Measurements from ENCODE around the gene RPH3AL.
"Not testable (repeated sequence)": the region's sequence is repeated elsewhere in the genome, so short reads cannot be mapped to it uniquely, and the experiment has no call there.

The RPH3AL gene

GRCh38 chr17:282000-282911, 70.4 kb downstream of the RPH3AL start:
- DNase-seq (ENCODE audit: low read depth) = no peak

- no peak for DNase-seq (ENCODE audit: low read depth)
These were observed 71.1 kb downstream of the RPH3AL start for GRCh38 chr17:281365-281999.

GRCh38 chr17:280901-281300, 71.7 kb downstream of the RPH3AL start:
- no peak for DNase-seq (ENCODE audit: low read depth)

GRCh38 chr17:280216-280615, 72.4 kb downstream of the RPH3AL start:
- no peak for DNase-seq (ENCODE audit: low read depth)

GRCh38 chr17:279776-280175, 72.8 kb downstream of the RPH3AL start:
- no peak for DNase-seq (ENCODE audit: low read depth)

- DNase-seq (ENCODE audit: low read depth) = no peak
These were observed 73.3 kb downstream of the RPH3AL start for GRCh38 chr17:279331-279730.

DNA sequence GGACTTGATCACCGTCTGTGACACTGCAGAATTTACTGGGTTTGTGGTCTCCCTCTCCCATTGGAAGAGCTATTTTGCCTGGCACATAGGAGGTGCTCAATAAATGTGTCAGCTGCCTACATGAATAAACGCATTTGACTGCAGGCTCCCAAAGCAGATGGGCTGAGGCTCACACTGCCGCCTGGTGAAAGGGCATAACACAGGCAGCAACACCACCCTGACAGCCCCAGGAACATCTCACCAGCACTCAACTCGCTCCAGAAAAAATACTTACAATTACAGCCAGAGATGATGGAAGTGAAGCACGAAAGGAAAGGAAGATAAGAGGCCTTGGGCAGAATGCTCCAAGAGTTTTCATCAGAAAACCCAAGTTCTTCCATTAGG, 73.9 kb downstream of the RPH3AL start:
- DNase-seq (ENCODE audit: low read depth) = no peak

DNA sequence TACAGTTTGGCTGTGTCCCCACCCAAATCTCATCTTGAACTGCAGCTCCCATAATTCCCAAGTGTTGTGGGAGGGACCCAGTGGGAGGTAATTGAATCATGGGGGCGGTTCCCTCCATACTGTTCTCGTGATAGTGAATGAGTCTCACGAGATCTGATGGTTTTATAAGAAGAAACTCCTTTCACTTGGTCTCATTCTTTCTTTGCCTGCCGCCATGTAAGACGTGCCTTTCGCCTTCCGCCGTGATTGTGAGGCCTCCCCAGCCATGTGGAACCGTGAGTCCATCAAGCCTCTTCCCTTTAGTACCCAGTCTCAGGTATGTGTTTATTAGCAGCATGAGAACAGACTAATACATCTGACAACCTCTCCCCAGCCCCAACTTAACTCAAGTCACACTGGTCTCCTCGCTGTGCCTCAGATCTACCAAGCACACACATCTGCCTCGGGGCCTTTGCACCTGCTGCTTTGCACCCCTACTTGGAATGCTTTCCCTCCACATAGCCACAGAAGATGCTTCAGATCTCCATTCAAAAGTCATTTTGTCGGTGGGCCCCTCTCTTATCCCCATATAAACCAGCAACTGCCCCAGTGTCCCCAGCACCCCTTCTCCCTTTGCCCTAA, 74.4 kb downstream of the RPH3AL start:
- DNase-seq (ENCODE audit: low read depth) = no peak

DNA sequence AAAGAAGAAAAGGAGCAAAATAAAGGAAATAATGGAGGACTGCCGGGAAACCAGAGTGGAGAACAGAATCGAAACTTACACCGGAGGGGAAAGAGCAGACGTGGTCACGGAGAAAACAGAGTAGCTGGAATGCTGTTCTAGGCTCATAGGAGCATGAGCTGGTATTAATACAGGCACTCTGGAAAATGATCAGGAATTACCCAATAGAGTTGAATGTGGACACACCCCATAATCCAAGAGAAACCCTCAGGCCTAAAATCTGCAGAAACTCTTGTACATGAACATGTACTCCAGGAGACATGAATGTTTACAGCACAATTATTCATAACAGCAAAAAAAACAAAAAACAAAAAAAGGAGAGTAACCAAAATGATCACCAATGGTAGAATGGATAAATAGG, 77.7 kb downstream of the RPH3AL start:
- DNase-seq (ENCODE audit: low read depth) = no peak

- DNase-seq (ENCODE audit: low read depth) = no peak
These were observed 78.4 kb downstream of the RPH3AL start for GRCh38 chr17:273981-274832.

DNA sequence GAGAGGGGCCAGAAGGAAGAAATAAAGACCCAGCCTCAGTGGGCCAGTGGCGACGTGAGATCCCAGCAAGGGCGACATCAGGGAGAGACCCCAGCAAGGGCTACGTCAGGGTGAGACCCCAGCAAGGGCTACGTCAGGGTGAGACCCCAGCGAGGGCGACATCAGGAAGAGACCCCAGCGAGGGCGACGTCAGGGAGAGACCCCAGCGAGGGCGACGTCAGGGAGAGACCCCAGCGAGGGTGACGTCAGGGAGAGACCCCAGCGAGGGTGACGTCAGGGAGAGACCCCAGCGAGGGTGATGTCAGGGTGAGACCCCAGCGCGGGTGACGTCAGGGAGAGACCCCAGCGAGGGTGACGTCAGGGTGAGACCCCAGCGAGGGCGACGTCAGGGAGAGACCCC, 79.8 kb downstream of the RPH3AL start:
- not testable (repeated sequence) for DNase-seq (ENCODE audit: low read depth)

- DNase-seq (ENCODE audit: low read depth) = not testable (repeated sequence)
These were observed 80.5 kb downstream of the RPH3AL start for GRCh38 chr17:271928-272623.

- no peak for DNase-seq (ENCODE audit: low read depth)
These were observed 82.7 kb downstream of the RPH3AL start for GRCh38 chr17:269616-270514.

DNA sequence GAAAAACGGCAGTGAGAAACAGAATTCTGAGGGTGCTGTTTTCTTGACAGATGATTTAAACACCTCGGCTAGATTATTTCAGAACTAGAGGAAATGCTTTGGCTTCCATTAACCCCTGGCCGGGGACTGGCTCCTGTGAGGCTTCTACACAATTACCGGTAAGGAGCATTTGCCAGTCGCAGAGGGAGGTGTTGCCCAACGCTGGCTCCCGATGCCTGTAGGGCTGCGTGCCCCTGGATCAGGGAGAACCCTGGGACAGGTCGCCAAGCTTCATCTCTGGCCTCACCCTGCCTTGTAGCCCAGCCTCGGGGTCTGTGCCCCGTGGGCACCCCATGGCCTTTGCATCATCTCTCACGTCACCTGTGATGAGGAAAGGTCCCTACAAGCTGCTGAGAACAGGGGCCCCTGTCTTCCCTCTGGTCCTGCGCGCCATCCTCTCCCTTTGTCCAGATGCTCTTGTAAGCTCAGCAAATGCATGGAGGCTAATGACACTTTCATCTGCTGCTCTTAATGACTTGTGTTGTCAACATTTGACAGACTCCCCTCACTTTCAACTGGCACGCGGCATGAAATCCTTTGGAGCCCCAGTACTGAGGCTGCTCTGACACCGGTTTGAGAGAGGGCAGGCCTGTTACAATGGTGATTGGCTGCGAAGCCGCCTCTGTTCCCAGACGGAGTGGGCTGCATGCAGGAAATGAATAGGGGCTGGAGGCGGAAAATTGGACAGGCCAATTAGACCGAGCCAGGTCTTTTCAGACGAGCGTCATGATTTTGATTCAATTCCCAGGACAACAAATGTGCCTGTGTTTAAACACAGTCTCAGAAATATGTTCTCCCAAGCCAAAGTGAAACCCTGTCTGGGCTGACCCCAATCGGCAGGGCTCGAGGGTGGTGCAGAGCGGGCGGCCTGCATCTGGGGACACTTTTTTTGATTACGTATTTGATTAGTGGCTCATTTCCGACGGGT, 85.6 kb downstream of the RPH3AL start:
- DNase-seq (ENCODE audit: low read depth) = no peak

DNA sequence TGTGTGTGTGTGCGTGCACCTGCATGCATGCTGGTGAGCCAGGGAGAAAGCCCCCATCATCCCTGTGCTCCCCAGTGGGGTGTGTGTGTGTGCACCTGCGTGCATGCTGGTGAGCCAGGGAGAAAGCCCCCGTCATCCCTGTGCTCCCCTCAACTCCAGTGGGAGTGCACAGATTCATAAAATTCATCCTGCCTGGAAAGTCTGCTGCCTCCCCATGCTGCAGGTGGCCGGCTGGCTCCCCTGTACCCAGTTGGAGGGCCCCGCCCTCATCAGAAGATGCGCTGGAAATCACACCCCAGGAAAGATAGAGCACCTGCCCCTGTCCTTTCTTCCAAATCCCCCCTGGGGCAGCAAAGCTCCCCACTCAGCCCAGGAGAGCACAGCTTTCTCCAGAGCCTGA, 86.4 kb downstream of the RPH3AL start:
- DNase-seq (ENCODE audit: low read depth) = no peak

DNA sequence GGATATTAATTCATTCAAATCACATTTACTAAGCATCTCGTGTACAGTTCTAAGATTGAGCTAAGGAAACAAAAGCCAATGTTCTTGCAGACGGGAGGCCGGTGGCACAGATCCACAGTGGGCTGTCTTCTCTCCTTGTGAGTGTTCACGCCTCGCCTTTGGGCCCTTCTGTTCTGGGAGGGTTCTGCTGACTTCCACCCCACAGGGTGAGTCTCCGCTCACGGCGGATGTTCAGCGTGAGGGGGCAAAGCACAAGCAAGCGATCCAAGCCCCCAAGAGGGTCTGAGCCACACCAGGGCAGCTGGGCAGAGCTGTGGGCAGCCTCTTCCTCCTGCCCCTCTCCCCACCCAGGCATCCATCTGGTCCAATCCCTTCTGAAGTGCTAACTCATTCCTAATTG, 86.9 kb downstream of the RPH3AL start:
- no peak for DNase-seq (ENCODE audit: low read depth)

DNA sequence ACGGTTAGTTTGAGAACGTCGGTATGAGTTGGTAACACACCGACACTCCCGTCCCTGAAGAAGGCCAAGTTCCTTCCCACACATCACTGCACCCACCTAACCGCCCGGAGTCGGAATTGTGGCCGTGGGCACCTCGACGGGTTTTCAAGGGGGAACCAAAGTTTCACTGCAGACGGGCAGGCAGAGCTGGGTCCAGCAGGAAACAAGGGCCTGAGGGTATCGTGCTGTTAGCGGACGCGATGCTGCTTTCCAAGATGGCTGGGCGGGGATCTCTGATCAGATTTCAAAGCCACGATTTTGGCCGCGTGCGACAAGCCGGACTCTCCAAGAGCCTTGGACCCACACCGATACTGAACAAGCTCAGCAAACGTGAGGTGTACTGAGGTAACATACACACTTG, 88.8 kb downstream of the RPH3AL start:
- DNase-seq (ENCODE audit: low read depth) = no peak

GRCh38 chr17:263271-263670, 89.3 kb downstream of the RPH3AL start:
- DNase-seq (ENCODE audit: low read depth) = no peak

DNA sequence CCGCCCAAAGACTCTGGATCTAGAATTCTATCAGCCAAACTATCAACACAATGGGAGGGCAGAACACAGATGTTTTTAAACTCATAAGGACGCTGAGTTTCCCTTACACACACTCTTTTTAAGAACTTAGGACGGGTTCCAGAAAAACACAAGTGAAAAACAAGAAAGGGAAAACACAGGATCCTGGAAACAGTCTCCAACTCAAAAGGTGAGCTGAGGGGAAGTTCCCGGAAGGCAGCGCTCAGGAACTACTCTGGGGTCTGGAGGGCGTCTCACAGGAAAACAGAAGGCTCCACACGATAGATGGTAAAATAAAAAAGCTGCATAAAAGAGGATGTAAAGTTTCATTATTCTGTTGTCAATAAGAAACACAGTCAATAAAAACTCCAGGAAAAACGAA, 91.0 kb downstream of the RPH3AL start:
- no peak for DNase-seq (ENCODE audit: low read depth)

All from stimulated activated CD8-positive, alpha-beta memory T cell treated with anti-CD3 and anti-CD28 coated beads, Interleukin-7, amount 100 ng/mL, for 24 hours (primary cell).